Osteoblast (primary cell): ENCODE measurements around the gene ZMYND19. TPM values are rescaled to one million over a fixed set of nuclear protein-coding genes. Genes with fewer than 3 reads are reported as not detected.
"Not testable (repeated sequence)": the region's sequence is repeated elsewhere in the genome, so short reads cannot be mapped to it uniquely, and the experiment has no call there.

Experiments used
- DNase-seq: peaks from one replicate; pipeline ENCODE4 v3.0.0; 2011; ENCODE audit warnings: low spot score, mixed read lengths; ENCODE audit not compliant: insufficient read length; ENCODE audit errors: missing footprints
- H2AFZ ChIP-seq: 2 replicates; pipeline ENCODE4 v1.6.0; 2011; ENCODE audit warnings: mild to moderate bottlenecking, low read length
- H3K27ac ChIP-seq: 2 replicates; pipeline ENCODE4 v1.5.1; 2011; ENCODE audit warnings: mild to moderate bottlenecking, low read depth, low read length, moderate library complexity
- H3K27me3 ChIP-seq: 2 replicates; pipeline ENCODE4 v1.6.0; 2012; ENCODE audit warnings: mild to moderate bottlenecking, control low read depth, inconsistent platforms, low read length, moderate library complexity; ENCODE audit not compliant: insufficient read depth
- H3K36me3 ChIP-seq: 2 replicates; pipeline ENCODE4 v1.5.1; 2011; ENCODE audit warnings: mild to moderate bottlenecking, low read length, control low read depth, moderate library complexity; ENCODE audit not compliant: insufficient read depth
- H3K4me1 ChIP-seq: 2 replicates; pipeline ENCODE4 v1.5.1; 2011; ENCODE audit warnings: mild to moderate bottlenecking, low read length, control low read depth, moderate library complexity; ENCODE audit not compliant: insufficient read depth
- H3K4me2 ChIP-seq: 2 replicates; pipeline ENCODE4 v1.6.0; 2011; ENCODE audit warnings: mild to moderate bottlenecking, low read length; ENCODE audit not compliant: insufficient read depth
- H3K4me3 ChIP-seq: fragments of 200-600 bp; sonication (generic); 3 replicates; pipeline ENCODE4 v1.5.1; 2012; ENCODE audit warnings: mild to moderate bottlenecking, low read length, inconsistent platforms; ENCODE audit not compliant: insufficient read depth
- H3K79me2 ChIP-seq: 2 replicates; pipeline ENCODE4 v1.6.0; 2012; ENCODE audit warnings: mild to moderate bottlenecking, low read length, control low read depth, inconsistent platforms; ENCODE audit not compliant: insufficient read depth
- H3K9me3 ChIP-seq: 2 replicates; pipeline ENCODE4 v1.5.1; 2011; ENCODE audit warnings: low read depth, low read length, control low read depth
- H4K20me1 ChIP-seq: 2 replicates; pipeline ENCODE4 v1.6.0; 2012; ENCODE audit warnings: mild to moderate bottlenecking, low read length, control low read depth; ENCODE audit not compliant: insufficient read depth
- CTCF ChIP-seq: IDR thresholded peaks from 2 replicates; pipeline ENCODE4 v1.5.1; 2011; ENCODE audit warnings: mild to moderate bottlenecking, low read depth, low read length, moderate library complexity; ENCODE audit errors: extremely low read depth
- total RNA-seq: library from RNA; depleted of rRNA; stranded (reverse); fragments of >200 nt; gene quantifications from 2 replicates; pipeline ENCODE4 v1.2.3, GENCODE V29; 2012

Gene ZMYND19
- total RNA-seq, 1 donor, result 10.5 TPM

GRCh38 chr9:137603879-137604278, 13.6 kb upstream of the ZMYND19 start:
- no peaks in the 10 kb centered on the region for H3K9me3 ChIP-seq
- H3K4me2 ChIP-seq, result no peak overlapping the region
- peaks cover 10% of the 10 kb centered on the region for H3K27me3 ChIP-seq
- H3K4me3 ChIP-seq, result no peak overlapping the region
- peaks cover 9% of the 10 kb centered on the region for H3K4me1 ChIP-seq
- no peak for DNase-seq
- peaks cover 7% of the 10 kb centered on the region for H4K20me1 ChIP-seq
- H3K27ac ChIP-seq, result no peak overlapping the region
- H3K36me3 ChIP-seq, result no peaks in the 10 kb centered on the region
- no peak overlapping the region for H2AFZ ChIP-seq
- no peak for TF ChIP-seq CTCF
- peaks cover 9% of the 10 kb centered on the region for H3K79me2 ChIP-seq

- Histone ChIP-seq H3K4me1 (peaks cover 9% of the 10 kb centered on the region), H4K20me1 (peaks cover 7% of the 10 kb centered on the region), H3K79me2 (peaks cover 9% of the 10 kb centered on the region), H3K27me3 (peaks cover 10% of the 10 kb centered on the region), H3K4me3 (no peak overlapping the region), H3K36me3 (no peaks in the 10 kb centered on the region), H2AFZ (no peak overlapping the region), H3K27ac (no peak overlapping the region), H3K9me3 (no peaks in the 10 kb centered on the region), H3K4me2 (no peak overlapping the region)
- DNase-seq, result peak; percentile 54
- no peak for TF ChIP-seq CTCF
Observed at GRCh38 chr9:137602661-137603060, 12.3 kb upstream of the ZMYND19 start.

GRCh38 chr9:137598943-137599342, 8.6 kb upstream of the ZMYND19 start:
- peak; percentile 31 for DNase-seq
- no peak for TF ChIP-seq CTCF
- peak overlapping the region; percentile 10 for H3K4me2 ChIP-seq
- H2AFZ ChIP-seq, result no peak overlapping the region
- no peaks in the 10 kb centered on the region for H3K9me3 ChIP-seq
- no peaks in the 10 kb centered on the region for H4K20me1 ChIP-seq
- H3K36me3 ChIP-seq, result no peaks in the 10 kb centered on the region
- H3K27ac ChIP-seq, result no peak overlapping the region
- H3K4me1 ChIP-seq, result no peaks in the 10 kb centered on the region
- no peak overlapping the region for H3K4me3 ChIP-seq
- no peaks in the 10 kb centered on the region for H3K79me2 ChIP-seq
- H3K27me3 ChIP-seq, result peaks cover 7% of the 10 kb centered on the region

- H3K36me3 ChIP-seq, H3K4me2 ChIP-seq, H3K4me1 ChIP-seq, H3K9me3 ChIP-seq, H3K4me3 ChIP-seq, DNase-seq, H2AFZ ChIP-seq, H3K27me3 ChIP-seq, H3K27ac ChIP-seq, H3K79me2 ChIP-seq, H4K20me1 ChIP-seq: not testable (repeated sequence)
Observed at GRCh38 chr9:137596577-137596976, 6.3 kb upstream of the ZMYND19 start.
